ENCODE data around the gene IDS.
"Not testable (repeated sequence)": the region's sequence is repeated elsewhere in the genome, so short reads cannot be mapped to it uniquely, and the experiment has no call there.

IDS gene, protein sequence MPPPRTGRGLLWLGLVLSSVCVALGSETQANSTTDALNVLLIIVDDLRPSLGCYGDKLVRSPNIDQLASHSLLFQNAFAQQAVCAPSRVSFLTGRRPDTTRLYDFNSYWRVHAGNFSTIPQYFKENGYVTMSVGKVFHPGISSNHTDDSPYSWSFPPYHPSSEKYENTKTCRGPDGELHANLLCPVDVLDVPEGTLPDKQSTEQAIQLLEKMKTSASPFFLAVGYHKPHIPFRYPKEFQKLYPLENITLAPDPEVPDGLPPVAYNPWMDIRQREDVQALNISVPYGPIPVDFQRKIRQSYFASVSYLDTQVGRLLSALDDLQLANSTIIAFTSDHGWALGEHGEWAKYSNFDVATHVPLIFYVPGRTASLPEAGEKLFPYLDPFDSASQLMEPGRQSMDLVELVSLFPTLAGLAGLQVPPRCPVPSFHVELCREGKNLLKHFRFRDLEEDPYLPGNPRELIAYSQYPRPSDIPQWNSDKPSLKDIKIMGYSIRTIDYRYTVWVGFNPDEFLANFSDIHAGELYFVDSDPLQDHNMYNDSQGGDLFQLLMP

DNA sequence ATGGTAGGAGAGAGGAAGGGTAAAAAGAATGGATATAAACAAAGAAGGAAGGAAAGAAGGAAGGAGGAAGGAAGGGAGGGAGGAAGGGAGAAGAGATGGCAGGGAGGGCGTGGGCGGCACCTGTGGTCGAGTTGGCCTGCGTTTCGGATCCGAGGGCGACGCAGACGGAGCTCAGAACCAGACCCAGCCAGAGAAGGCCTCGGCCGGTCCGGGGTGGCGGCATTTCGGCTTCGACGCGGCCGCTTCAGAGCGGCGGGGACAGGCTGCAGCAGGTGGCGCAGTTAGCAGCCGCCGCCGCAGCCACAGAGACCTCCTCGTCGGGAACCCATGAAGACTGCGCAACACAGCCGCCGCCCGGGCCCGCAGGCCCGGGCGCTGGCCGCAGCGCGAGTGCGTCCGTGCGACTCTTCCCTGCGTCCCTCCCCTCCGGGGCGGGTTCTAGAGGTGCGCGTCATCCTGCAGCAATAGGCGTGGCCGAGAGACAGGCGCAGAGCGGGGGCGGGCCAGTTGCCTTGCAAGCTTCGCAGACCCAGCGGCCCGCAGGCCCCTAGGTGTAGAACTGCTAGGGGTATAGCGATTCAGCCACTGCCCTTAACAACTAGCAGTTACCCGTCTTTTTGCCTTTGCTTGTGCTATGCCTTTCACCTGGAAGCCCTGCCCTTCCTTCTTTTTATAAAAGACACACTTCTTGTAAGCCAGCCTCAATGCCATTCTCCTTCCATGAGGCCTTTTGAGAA is at the start of gene IDS:
Gene IDS (minus strand): TSS at position 392 of the 737 bp plus-strand sequence. CDS start 169 bp downstream, at position 223.
- Mint-ChIP-seq H3K27ac (ENCODE audit: low read depth) (peak within 1 kb of the TSS; percentile 100), H3K9me3 (no peaks in the 10 kb centered on the region), H3K4me1 (peaks cover 27% of the 10 kb centered on the region), H3K27me3 (no peaks in the 10 kb centered on the region), H3K36me3 (ENCODE audit: insufficient read depth) (peaks cover 52% of the 10 kb centered on the region), H3K4me3 (peak within 1 kb of the TSS; percentile 99)
- ATAC-seq (replicated peaks; ENCODE audit: extremely low read depth, poor library complexity, severe bottlenecking) (peak; percentile 54), DNase-seq (ENCODE audit: low spot score in 2 of 2) (peak; percentile 73 to 88)

DNA sequence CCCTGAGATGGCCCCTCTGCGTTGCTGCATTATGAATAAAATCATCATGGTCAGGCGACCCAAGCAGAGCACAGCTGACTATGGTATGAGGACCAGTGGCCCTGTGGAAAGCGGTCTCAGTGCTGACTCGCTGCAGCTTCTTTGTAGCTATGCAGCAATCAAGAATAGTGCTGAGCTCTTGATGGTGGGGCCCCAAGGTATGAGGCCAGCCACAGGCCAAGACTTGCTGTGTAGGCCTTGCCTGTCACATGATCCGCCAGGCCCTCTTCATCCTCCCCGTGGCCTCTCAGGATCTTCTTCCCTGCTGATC is 46.8 kb upstream of the IDS start:
- not testable (repeated sequence) for H3K36me3 Mint-ChIP-seq (ENCODE audit: insufficient read depth); DNase-seq (ENCODE audit: low spot score in 2 of 2); H3K9me3 Mint-ChIP-seq; H3K4me3 Mint-ChIP-seq; H3K27ac Mint-ChIP-seq (ENCODE audit: low read depth); H3K27me3 Mint-ChIP-seq; H3K4me1 Mint-ChIP-seq; ATAC-seq (replicated peaks; ENCODE audit: extremely low read depth, poor library complexity, severe bottlenecking)

DNA sequence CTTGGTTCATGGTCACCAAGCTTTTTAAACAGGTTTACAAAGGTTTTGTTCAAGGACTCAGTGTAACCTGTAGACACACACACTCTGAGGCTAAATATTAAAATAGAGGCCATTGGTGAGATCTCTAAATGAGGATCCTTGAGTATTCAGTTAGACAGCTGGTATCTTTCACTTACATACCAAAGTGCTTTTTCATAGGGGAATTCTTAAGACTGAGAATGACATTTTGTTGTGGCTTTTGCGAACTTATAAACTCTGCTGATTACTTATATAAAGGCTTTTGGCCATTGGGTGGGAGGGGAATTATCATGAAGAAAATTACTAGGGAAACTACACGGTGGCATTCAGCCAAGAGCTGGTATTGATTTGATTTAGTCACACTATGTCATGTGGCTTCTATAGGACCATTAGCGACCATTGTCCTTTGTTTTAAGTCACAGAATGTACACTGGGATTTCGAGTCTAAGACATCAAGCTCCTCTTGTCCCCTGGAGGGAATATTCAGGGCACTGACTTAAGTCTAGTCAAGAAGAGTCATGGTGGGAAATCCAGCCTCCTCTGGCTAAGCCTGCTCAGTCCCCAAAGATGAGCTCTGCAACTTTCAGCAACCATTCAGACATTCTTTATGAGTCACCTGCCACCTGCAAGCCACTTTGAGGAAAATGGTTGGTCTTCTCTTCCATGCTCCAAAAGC is 46.3 kb upstream of the IDS start:
- not testable (repeated sequence) for DNase-seq (ENCODE audit: low spot score in 2 of 2); H3K27ac Mint-ChIP-seq (ENCODE audit: low read depth); H3K27me3 Mint-ChIP-seq; H3K36me3 Mint-ChIP-seq (ENCODE audit: insufficient read depth); H3K4me1 Mint-ChIP-seq; ATAC-seq (replicated peaks; ENCODE audit: extremely low read depth, poor library complexity, severe bottlenecking); H3K4me3 Mint-ChIP-seq; H3K9me3 Mint-ChIP-seq

DNA sequence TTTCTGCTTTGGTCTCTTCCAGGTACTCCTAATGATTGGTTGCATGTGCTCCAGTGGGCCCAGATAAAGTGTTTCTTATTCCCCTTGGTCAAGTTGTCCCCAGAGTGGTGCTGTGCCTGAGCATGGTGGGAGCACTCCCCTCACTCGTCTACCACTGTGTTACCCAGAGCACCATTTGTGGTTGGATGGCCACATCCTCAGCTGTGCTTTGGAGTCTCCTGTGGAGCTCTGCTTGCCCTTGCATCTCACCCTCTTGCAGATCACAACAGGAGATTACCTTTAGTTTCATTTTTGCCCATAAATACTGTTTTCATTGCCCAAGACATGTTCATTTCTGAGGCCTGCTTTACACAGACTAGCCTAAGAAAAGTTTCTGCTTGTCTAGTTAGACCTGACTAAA is 45.3 kb upstream of the IDS start:
- H3K4me1 Mint-ChIP-seq, result not testable (repeated sequence)
- peak; percentile 66 for ATAC-seq (replicated peaks; ENCODE audit: extremely low read depth, poor library complexity, severe bottlenecking)

DNA sequence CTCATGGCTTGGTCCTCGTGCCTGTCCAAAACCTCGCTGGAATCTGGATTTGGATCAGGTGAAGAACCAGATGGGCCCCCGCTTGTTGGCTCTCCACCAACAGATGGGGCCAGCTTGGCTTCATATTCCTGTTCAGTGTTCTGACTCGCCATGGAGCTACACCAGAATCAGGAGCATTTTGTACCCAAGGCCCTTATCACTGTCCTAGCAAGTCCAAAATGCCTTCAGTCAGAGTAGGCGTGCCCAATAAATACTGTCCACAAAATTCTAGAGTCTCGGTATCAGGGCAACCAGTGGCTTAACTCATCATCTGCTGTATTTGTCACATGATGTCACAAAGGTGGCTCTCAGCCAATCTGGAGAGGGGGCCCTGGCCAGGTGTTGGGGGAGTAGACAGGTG is 44.6 kb upstream of the IDS start, which contains the start of gene HSFX3:
Gene HSFX3 (minus strand): TSS at position 224 of the 400 bp plus-strand sequence. CDS start 72 bp downstream, at position 152.
- H3K27ac Mint-ChIP-seq (ENCODE audit: low read depth), result peak within 1 kb of the TSS; percentile 62
- not testable (repeated sequence) for DNase-seq (ENCODE audit: low spot score in 2 of 2); H3K4me1 Mint-ChIP-seq; H3K4me3 Mint-ChIP-seq; H3K27me3 Mint-ChIP-seq; ATAC-seq (replicated peaks; ENCODE audit: extremely low read depth, poor library complexity, severe bottlenecking); H3K9me3 Mint-ChIP-seq; H3K36me3 Mint-ChIP-seq (ENCODE audit: insufficient read depth)

More for the DNA sequence above, 45.3 kb upstream of the IDS start:
- not testable (repeated sequence) for H3K4me3 Mint-ChIP-seq; DNase-seq (ENCODE audit: low spot score in 2 of 2); H3K9me3 Mint-ChIP-seq; H3K36me3 Mint-ChIP-seq (ENCODE audit: insufficient read depth); H3K27me3 Mint-ChIP-seq
- peak overlapping the region; percentile 62 for H3K27ac Mint-ChIP-seq (ENCODE audit: low read depth)

DNA sequence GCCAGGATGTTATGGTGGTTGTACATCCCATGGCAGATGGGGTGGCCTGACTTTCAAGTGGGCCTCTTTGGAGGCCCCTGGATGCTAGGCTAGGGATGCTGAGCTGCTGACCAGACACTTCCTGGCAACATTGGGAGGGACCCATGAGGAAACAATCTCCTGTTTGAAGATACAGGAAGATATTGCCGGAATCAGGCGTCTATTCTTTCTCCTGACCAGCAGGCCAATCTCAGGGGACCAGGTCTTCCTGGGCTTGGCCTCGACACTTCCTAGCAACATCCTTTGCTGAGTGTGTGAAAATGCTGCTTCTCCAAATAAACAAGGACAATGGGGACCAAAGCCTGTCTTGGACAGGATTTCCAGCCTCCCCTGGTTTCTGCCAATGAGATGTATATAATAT is 42.7 kb upstream of the IDS start:
- not testable (repeated sequence) for ATAC-seq (replicated peaks; ENCODE audit: extremely low read depth, poor library complexity, severe bottlenecking); DNase-seq (ENCODE audit: low spot score in 2 of 2); H3K4me3 Mint-ChIP-seq; H3K9me3 Mint-ChIP-seq; H3K27ac Mint-ChIP-seq (ENCODE audit: low read depth); H3K27me3 Mint-ChIP-seq; H3K36me3 Mint-ChIP-seq (ENCODE audit: insufficient read depth); H3K4me1 Mint-ChIP-seq

DNA sequence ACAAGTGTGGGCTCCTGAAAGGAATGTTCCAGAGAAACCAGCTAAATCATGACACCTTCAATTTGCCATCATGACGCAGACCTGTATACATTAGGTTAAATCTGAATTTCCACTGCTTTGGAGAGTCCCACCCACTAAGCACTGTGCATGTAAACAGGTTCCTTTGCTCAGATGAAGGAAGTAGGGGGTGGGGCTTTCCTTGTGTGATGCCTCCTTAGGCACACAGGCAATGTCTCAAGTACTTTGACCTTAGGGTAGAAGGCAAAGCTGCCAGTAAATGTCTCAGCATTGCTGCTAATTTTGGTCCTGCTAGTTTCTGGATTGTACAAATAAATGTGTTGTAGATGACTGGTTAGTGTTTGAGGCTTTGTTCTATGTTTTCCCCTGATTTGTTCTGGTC is 41.9 kb upstream of the IDS start:
- not testable (repeated sequence) for H3K27ac Mint-ChIP-seq (ENCODE audit: low read depth); H3K9me3 Mint-ChIP-seq; H3K27me3 Mint-ChIP-seq; H3K4me3 Mint-ChIP-seq; H3K36me3 Mint-ChIP-seq (ENCODE audit: insufficient read depth); DNase-seq (ENCODE audit: low spot score in 2 of 2); ATAC-seq (replicated peaks; ENCODE audit: extremely low read depth, poor library complexity, severe bottlenecking); H3K4me1 Mint-ChIP-seq

DNA sequence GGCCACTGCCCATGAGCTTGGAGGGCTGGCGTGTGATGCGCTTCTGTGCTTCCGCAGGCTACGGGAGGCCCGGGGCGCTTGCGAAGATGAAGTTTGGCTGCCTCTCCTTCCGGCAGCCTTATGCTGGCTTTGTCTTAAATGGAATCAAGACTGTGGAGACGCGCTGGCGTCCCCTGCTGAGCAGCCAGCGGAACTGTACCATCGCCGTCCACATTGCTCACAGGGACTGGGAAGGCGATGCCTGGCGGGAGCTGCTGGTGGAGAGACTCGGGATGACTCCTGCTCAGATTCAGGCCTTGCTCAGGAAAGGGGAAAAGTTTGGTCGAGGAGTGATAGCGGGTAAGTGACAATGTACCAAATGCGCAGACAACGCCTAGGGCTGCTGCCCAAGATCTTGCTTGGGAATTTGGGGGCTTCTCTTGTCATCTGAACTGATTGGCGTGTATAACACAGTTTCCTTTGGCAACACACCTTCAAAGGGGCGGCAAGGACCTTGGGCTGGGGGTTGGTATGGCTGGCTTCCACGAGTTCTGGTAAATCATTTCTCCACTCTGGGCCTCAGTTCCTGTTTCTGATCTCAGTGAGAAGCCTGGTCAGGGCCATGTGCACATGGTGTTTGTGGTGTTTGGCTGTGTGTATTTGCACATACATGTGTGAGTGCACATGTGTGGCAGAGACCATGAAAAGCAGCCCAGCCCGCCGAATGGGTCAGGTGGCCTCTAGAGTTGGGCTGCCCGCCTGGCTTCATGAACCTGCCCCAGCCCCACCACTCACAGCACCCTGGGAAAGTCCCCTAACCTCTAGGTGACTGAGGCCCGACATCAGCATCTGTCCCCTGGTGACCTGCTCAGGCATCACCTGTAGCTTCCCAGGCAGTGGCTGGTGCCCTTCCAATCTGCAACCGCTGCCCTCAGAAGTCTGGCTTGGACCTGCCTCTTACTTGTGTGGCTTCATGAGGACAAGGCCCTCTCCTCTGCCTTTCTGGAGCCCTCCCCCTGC is 40.7 kb upstream of the IDS start:
- H3K4me3 Mint-ChIP-seq; H3K4me1 Mint-ChIP-seq; H3K9me3 Mint-ChIP-seq; H3K27me3 Mint-ChIP-seq; H3K36me3 Mint-ChIP-seq (ENCODE audit: insufficient read depth); DNase-seq (ENCODE audit: low spot score in 2 of 2); H3K27ac Mint-ChIP-seq (ENCODE audit: low read depth); ATAC-seq (replicated peaks; ENCODE audit: extremely low read depth, poor library complexity, severe bottlenecking): not testable (repeated sequence)

DNA sequence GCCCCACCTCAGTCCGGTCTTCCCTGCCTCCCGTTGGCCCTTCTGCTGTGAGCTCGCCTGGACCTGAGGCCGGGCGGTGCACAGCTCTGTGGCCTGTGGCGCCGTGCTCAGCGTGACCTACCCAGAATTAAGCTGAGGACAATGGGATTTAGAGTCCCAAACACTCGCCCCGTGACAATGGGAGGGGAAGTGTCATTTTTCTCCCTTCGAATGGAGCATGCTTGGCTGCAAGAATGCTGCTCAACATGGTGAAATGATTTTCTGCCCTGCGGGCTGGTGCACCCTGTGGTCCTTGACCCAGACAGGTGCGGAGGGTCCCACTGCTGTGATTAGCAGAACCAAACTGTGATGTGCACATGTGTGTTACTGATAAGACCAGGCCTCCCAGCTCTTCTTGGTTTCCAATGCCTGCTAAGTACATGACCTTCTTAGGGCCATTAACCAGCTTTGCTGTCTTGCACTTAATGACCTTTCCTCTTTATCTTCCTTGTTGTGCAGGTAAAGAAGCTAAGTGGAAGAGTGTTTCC is 36.5 kb upstream of the IDS start:
- H3K27ac Mint-ChIP-seq (ENCODE audit: low read depth), result peak overlapping the region; percentile 98
- no peaks in the 10 kb centered on the region for H3K4me1 Mint-ChIP-seq
- peaks cover 17% of the 10 kb centered on the region for H3K36me3 Mint-ChIP-seq (ENCODE audit: insufficient read depth)
- no peak for DNase-seq (ENCODE audit: low spot score in 2 of 2)
- no peak for ATAC-seq (replicated peaks; ENCODE audit: extremely low read depth, poor library complexity, severe bottlenecking)
- no peaks in the 10 kb centered on the region for H3K27me3 Mint-ChIP-seq
- peak overlapping the region; percentile 71 for H3K4me3 Mint-ChIP-seq
- H3K9me3 Mint-ChIP-seq, result no peaks in the 10 kb centered on the region

DNA sequence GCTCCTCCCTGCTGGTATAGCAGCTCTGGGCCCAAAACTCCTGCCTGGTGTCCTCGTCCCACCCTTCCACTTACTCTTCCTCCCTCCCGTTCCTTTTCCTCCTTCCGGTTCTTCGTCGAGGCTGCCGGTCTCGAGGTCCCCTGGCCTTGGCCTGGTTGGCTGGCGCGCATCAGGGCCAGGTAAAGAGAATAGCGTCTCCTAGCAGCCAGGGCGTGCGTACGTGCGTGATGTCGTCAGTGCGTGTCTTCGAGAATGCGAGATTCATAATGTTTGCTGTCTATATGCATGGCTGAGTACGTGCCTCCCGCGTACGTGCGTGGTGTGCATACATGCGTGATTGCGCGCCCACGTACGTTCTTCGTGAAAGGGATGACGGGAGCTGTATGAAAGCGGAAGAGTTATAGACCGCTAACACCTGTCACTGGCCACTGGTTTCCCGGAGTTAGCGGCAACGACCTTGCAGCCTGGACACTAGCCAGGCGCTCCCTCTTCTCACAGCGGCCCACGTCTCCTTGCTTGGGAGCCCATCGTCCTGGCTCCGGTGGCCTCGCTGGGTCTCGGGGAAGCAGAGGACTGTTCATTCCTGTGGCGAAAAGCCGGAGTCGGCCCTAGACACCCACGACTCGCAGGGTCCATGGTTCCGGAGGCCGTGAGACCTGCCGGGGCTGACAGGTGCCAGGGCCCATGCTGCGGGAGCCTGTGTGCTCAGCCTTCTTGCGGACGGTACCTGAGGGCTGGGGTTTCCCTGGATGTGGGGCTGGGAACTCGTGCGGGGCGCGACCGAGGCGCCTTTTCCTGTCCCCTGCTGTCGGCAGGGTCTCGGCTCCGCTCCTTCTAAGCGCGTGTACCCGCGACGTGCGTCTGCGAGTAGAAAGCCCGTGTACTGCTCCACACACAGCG is 35.8 kb upstream of the IDS start, which contains the start of gene EOLA1:
Gene EOLA1 (plus strand): TSS at position 392 of the 900 bp plus-strand sequence. CDS start 4,619 bp downstream, outside the sequence.
- ATAC-seq (replicated peaks; ENCODE audit: extremely low read depth, poor library complexity, severe bottlenecking) (peak; percentile 78), DNase-seq (ENCODE audit: low spot score in 2 of 2) (peak; percentile 73 to 88)
- peak within 1 kb of the TSS; percentile 71 for H3K4me3 Mint-ChIP-seq
- H3K27ac Mint-ChIP-seq (ENCODE audit: low read depth), result peak within 1 kb of the TSS; percentile 98
- H3K36me3 Mint-ChIP-seq (ENCODE audit: insufficient read depth), result peaks cover 18% of the 10 kb centered on the region
- no peaks in the 10 kb centered on the region for H3K27me3 Mint-ChIP-seq
- H3K4me1 Mint-ChIP-seq, result no peaks in the 10 kb centered on the region
- no peaks in the 10 kb centered on the region for H3K9me3 Mint-ChIP-seq

Data from central memory CD8-positive, alpha-beta T cell (primary cell).